Mesendoderm (in vitro differentiated cells): ENCODE measurements around the gene CAPN5.

Experiments used
- DNase-seq: peaks from one replicate; pipeline ENCODE4 v3.0.0; 2013
- H2AK5ac ChIP-seq: 2 replicates; pipeline ENCODE4 v1.6.1; 2013; ENCODE audit warnings: low read length, inconsistent platforms
- H2BK120ac ChIP-seq: 2 replicates; pipeline ENCODE4 v1.6.1; 2013; ENCODE audit warnings: low read depth, mild to moderate bottlenecking, low read length, moderate library complexity, mixed read lengths
- H2BK15ac ChIP-seq: replicated peaks from 2 replicates; pipeline ENCODE4 v1.6.1; 2013; ENCODE audit warnings: low read depth, mild to moderate bottlenecking, moderate library complexity
- H2BK5ac ChIP-seq: 2 replicates; pipeline ENCODE4 v1.6.1; 2013; ENCODE audit warnings: low read length, inconsistent platforms
- H3K18ac ChIP-seq: 2 replicates; pipeline ENCODE4 v1.6.1; 2013; ENCODE audit warnings: mild to moderate bottlenecking, low read length, mixed read lengths
- H3K23ac ChIP-seq: one replicate; pipeline ENCODE4 v1.6.1; 2013; ENCODE audit warnings: low read length
- H3K27ac ChIP-seq: 2 replicates; pipeline ENCODE4 v1.5.1; 2013; ENCODE audit warnings: low read depth, mild to moderate bottlenecking, inconsistent platforms, low read length, moderate library complexity
- H3K27me3 ChIP-seq: 2 replicates; pipeline ENCODE4 v1.6.1; 2013; ENCODE audit warnings: low read length, control low read depth, mild to moderate bottlenecking, inconsistent platforms; ENCODE audit not compliant: insufficient read depth, poor library complexity
- H3K36me3 ChIP-seq: 2 replicates; pipeline ENCODE4 v1.6.1; 2013; ENCODE audit warnings: low read length, inconsistent platforms; ENCODE audit not compliant: control insufficient read depth, insufficient read depth
- H3K4ac ChIP-seq: one replicate; pipeline ENCODE4 v1.6.1; 2013; ENCODE audit warnings: low read depth, mild to moderate bottlenecking, low read length, moderate library complexity
- H3K4me1 ChIP-seq: 2 replicates; pipeline ENCODE4 v1.6.1; 2013; ENCODE audit warnings: low read depth, low read length, inconsistent platforms; ENCODE audit not compliant: control insufficient read depth
- H3K4me2 ChIP-seq: 2 replicates; pipeline ENCODE4 v1.6.1; 2013; ENCODE audit warnings: low read length
- H3K4me3 ChIP-seq: 2 replicates; pipeline ENCODE4 v1.5.1; 2013; ENCODE audit warnings: mild to moderate bottlenecking, low read length
- H3K56ac ChIP-seq: one replicate; pipeline ENCODE4 v1.6.1; 2013; ENCODE audit warnings: low read length
- H3K79me1 ChIP-seq: 2 replicates; pipeline ENCODE4 v1.6.1; 2013; ENCODE audit warnings: low read length, inconsistent platforms
- H3K79me2 ChIP-seq: 2 replicates; pipeline ENCODE4 v1.6.1; 2013; ENCODE audit warnings: mild to moderate bottlenecking, low read length; ENCODE audit not compliant: control insufficient read depth, insufficient read depth
- H3K9ac ChIP-seq: 2 replicates; pipeline ENCODE4 v1.6.1; 2013; ENCODE audit warnings: low read length, inconsistent platforms
- H4K5ac ChIP-seq: one replicate; pipeline ENCODE4 v1.6.1; 2013; ENCODE audit warnings: low read length
- H4K8ac ChIP-seq: one replicate; pipeline ENCODE4 v1.6.1; 2013; ENCODE audit warnings: low read depth, mild to moderate bottlenecking, control low read depth, low read length, moderate library complexity
- WGBS: extraction: QIAGEN DNeasy Blood & Tissue Kit; methylation state at CpG from one replicate; pipeline ENCODE4 v1.1.7; 2013; ENCODE audit warnings: low lambda C conversion rate, missing lambda C conversion rate; ENCODE audit not compliant: insufficient coverage; ENCODE audit errors: extremely low coverage; 5-methylcytosine and 5-hydroxymethylcytosine counted together

The CAPN5 gene

GRCh38 chr11:77118971-77119370, 52.2 kb downstream of the CAPN5 start:
- no CpG with 5 or more reads among the region's 12 CpGs for WGBS
- H2AK5ac ChIP-seq = no peak overlapping the region
- H3K4me2 ChIP-seq = no peak overlapping the region
- no peak overlapping the region for H4K8ac ChIP-seq
- H3K56ac ChIP-seq = no peak overlapping the region
- H3K79me1 ChIP-seq = no peaks in the 10 kb centered on the region
- H3K36me3 ChIP-seq = no peaks in the 10 kb centered on the region
- no peaks in the 10 kb centered on the region for H3K79me2 ChIP-seq
- no peak overlapping the region for H4K5ac ChIP-seq
- no peak overlapping the region for H3K4ac ChIP-seq
- H2BK5ac ChIP-seq = no peak overlapping the region
- no peak overlapping the region for H3K18ac ChIP-seq
- no peak for DNase-seq
- no peak overlapping the region for H3K9ac ChIP-seq
- no peak overlapping the region for H3K27ac ChIP-seq
- no peak overlapping the region for H3K23ac ChIP-seq
- no peaks in the 10 kb centered on the region for H3K27me3 ChIP-seq
- H2BK15ac ChIP-seq = no peak overlapping the region
- no peak overlapping the region for H3K4me3 ChIP-seq
- H3K4me1 ChIP-seq = no peaks in the 10 kb centered on the region
- H2BK120ac ChIP-seq = no peak overlapping the region

- no peak overlapping the region for H3K27ac ChIP-seq
- H3K4me3 ChIP-seq = no peak overlapping the region
- H3K27me3 ChIP-seq = no peaks in the 10 kb centered on the region
- no peaks in the 10 kb centered on the region for H3K4me1 ChIP-seq
- no peak overlapping the region for H3K56ac ChIP-seq
- no peak overlapping the region for H3K18ac ChIP-seq
- no peaks in the 10 kb centered on the region for H3K79me1 ChIP-seq
- no peaks in the 10 kb centered on the region for H3K79me2 ChIP-seq
- H2BK15ac ChIP-seq = no peak overlapping the region
- H2AK5ac ChIP-seq = no peak overlapping the region
- no peak overlapping the region for H3K23ac ChIP-seq
- no peak overlapping the region for H3K4ac ChIP-seq
- no peak overlapping the region for H3K9ac ChIP-seq
- H4K8ac ChIP-seq = no peak overlapping the region
- H2BK120ac ChIP-seq = no peak overlapping the region
- no peak overlapping the region for H4K5ac ChIP-seq
- no peaks in the 10 kb centered on the region for H3K36me3 ChIP-seq
- H3K4me2 ChIP-seq = no peak overlapping the region
- DNase-seq = no peak
- WGBS = no CpG with 5 or more reads among the region's 9 CpGs
- H2BK5ac ChIP-seq = no peak overlapping the region
Measured at GRCh38 chr11:77119531-77119936, 52.8 kb downstream of the CAPN5 start.

GRCh38 chr11:77120571-77120970, 53.8 kb downstream of the CAPN5 start:
- Histone ChIP-seq H3K27me3 (no peaks in the 10 kb centered on the region), H4K8ac (no peak overlapping the region), H3K18ac (no peak overlapping the region), H3K4me2 (no peak overlapping the region), H4K5ac (no peak overlapping the region), H3K23ac (no peak overlapping the region), H2BK5ac (no peak overlapping the region), H3K4ac (no peak overlapping the region), H2AK5ac (no peak overlapping the region), H3K4me1 (no peaks in the 10 kb centered on the region), H3K79me1 (no peaks in the 10 kb centered on the region), H3K79me2 (no peaks in the 10 kb centered on the region), H3K36me3 (no peaks in the 10 kb centered on the region), H3K27ac (no peak overlapping the region), H3K4me3 (no peak overlapping the region), H2BK120ac (no peak overlapping the region), H3K56ac (no peak overlapping the region), H3K9ac (no peak overlapping the region), H2BK15ac (no peak overlapping the region)
- WGBS = no CpG with 5 or more reads among the region's 19 CpGs
- DNase-seq = no peak

GRCh38 chr11:77121096-77121640, 54.4 kb downstream of the CAPN5 start:
- Histone ChIP-seq H3K56ac (no peak overlapping the region), H4K8ac (no peak overlapping the region), H3K4ac (no peak overlapping the region), H3K4me3 (no peak overlapping the region), H2AK5ac (no peak overlapping the region), H3K18ac (no peak overlapping the region), H3K23ac (no peak overlapping the region), H4K5ac (no peak overlapping the region), H3K36me3 (no peaks in the 10 kb centered on the region), H3K4me2 (no peak overlapping the region), H2BK5ac (no peak overlapping the region), H3K4me1 (no peaks in the 10 kb centered on the region), H2BK120ac (no peak overlapping the region), H3K79me2 (no peaks in the 10 kb centered on the region), H3K79me1 (no peaks in the 10 kb centered on the region), H2BK15ac (no peak overlapping the region), H3K27ac (no peak overlapping the region), H3K27me3 (no peaks in the 10 kb centered on the region), H3K9ac (no peak overlapping the region)
- DNase-seq = no peak
- WGBS = no CpG with 5 or more reads among the region's 10 CpGs

- no peaks in the 10 kb centered on the region for H3K27me3 ChIP-seq
- no peak overlapping the region for H3K18ac ChIP-seq
- no peak overlapping the region for H4K8ac ChIP-seq
- H3K36me3 ChIP-seq = no peaks in the 10 kb centered on the region
- no peak overlapping the region for H2BK5ac ChIP-seq
- H2BK15ac ChIP-seq = no peak overlapping the region
- no peak overlapping the region for H2BK120ac ChIP-seq
- H3K23ac ChIP-seq = no peak overlapping the region
- no peak overlapping the region for H3K56ac ChIP-seq
- H4K5ac ChIP-seq = no peak overlapping the region
- H2AK5ac ChIP-seq = no peak overlapping the region
- H3K4ac ChIP-seq = no peak overlapping the region
- no peaks in the 10 kb centered on the region for H3K4me1 ChIP-seq
- H3K9ac ChIP-seq = no peak overlapping the region
- H3K4me3 ChIP-seq = no peak overlapping the region
- no peak overlapping the region for H3K4me2 ChIP-seq
- WGBS = no CpG with 5 or more reads among the region's 8 CpGs
- no peak for DNase-seq
- H3K27ac ChIP-seq = no peak overlapping the region
- no peaks in the 10 kb centered on the region for H3K79me2 ChIP-seq
- no peaks in the 10 kb centered on the region for H3K79me1 ChIP-seq
Measured at GRCh38 chr11:77121876-77122575, 55.3 kb downstream of the CAPN5 start.
